GM23338 (cell line): ENCODE data around the gene TMEM59. TPM values are rescaled to one million over a fixed set of nuclear protein-coding genes. Genes with fewer than 3 reads are reported as not detected.
A peak's percentile ranks its signal among the peaks of the same experiment; 100 is the strongest.

Source experiments
- ATAC-seq: fragments of 200-7000 bp; cut with Tn5 transposase; 3 replicates; pipeline ENCODE4 v1.9.1; 2020
- DNase-seq: peaks from one replicate; pipeline ENCODE4 v3.0.0-alpha.2; 2015; ENCODE audit warnings: low spot score
- H2AFZ ChIP-seq: fragments of 200-600 bp; sonication (generic); 2 replicates; pipeline ENCODE4 v1.8.0; 2016; ENCODE audit warnings: antibody characterized with exemption, mild to moderate bottlenecking, moderate library complexity
- H3F3A ChIP-seq: fragments of 200-600 bp; sonication (generic); replicated peaks from 2 replicates; pipeline ENCODE4 v1.8.0; 2017; ENCODE audit warnings: antibody characterized with exemption, mixed run types, low read depth
- H3K27ac ChIP-seq: fragments of 200-600 bp; sonication (generic); 2 replicates; pipeline ENCODE4 v1.6.1; 2016; ENCODE audit warnings: low read depth
- H3K27me3 ChIP-seq: fragments of 200-600 bp; sonication (generic); 2 replicates; pipeline ENCODE4 v1.8.0; 2016; ENCODE audit warnings: mild to moderate bottlenecking, mixed run types, moderate library complexity; ENCODE audit not compliant: insufficient read depth
- H3K36me3 ChIP-seq: fragments of 200-600 bp; sonication (generic); 2 replicates; pipeline ENCODE4 v1.8.0; 2016; ENCODE audit warnings: mild to moderate bottlenecking; ENCODE audit not compliant: insufficient read depth
- H3K4me1 ChIP-seq: fragments of 200-600 bp; sonication (generic); 2 replicates; pipeline ENCODE4 v1.8.0; 2016; ENCODE audit warnings: mild to moderate bottlenecking, moderate library complexity; ENCODE audit not compliant: insufficient read depth
- H3K4me2 ChIP-seq: fragments of 200-600 bp; sonication (generic); 2 replicates; pipeline ENCODE4 v1.7.1; 2017; ENCODE audit warnings: mixed run types
- H3K4me3 ChIP-seq: fragments of 200-600 bp; sonication (generic); 2 replicates; pipeline ENCODE4 v1.6.1; 2016; ENCODE audit warnings: mixed run types
- H3K79me2 ChIP-seq: fragments of 200-600 bp; sonication (generic); replicated peaks from 2 replicates; pipeline ENCODE4 v1.8.0; 2017; ENCODE audit warnings: mild to moderate bottlenecking; ENCODE audit not compliant: insufficient read depth
- H3K9me2 ChIP-seq: fragments of 200-600 bp; sonication (generic); 2 replicates; pipeline ENCODE4 v1.8.0; 2017; ENCODE audit not compliant: insufficient read depth
- H4K20me1 ChIP-seq: fragments of 200-600 bp; sonication (generic); replicated peaks from 2 replicates; pipeline ENCODE4 v1.8.0; 2017; ENCODE audit warnings: mild to moderate bottlenecking; ENCODE audit not compliant: insufficient read depth
- H3K27ac Mint-ChIP-seq: 2 replicates; pipeline ENCODE4 v1.8.0; 2020; ENCODE audit warnings: inconsistent platforms, mild to moderate bottlenecking, moderate library complexity, mixed read lengths
- H3K27me3 Mint-ChIP-seq: 3 replicates; pipeline ENCODE4 v1.8.0; 2022; ENCODE audit warnings: low read depth, mild to moderate bottlenecking, moderate library complexity, mixed read lengths, inconsistent platforms; ENCODE audit not compliant: insufficient read depth, poor library complexity
- H3K36me3 Mint-ChIP-seq: 3 replicates; pipeline ENCODE4 v1.8.0; 2021; ENCODE audit warnings: low read depth, mild to moderate bottlenecking, inconsistent platforms, moderate library complexity, mixed read lengths
- H3K4me1 Mint-ChIP-seq: 3 replicates; pipeline ENCODE4 v1.8.0; 2020; ENCODE audit warnings: mild to moderate bottlenecking, inconsistent platforms, mixed read lengths
- H3K4me3 Mint-ChIP-seq: 3 replicates; pipeline ENCODE4 v1.8.0; 2021; ENCODE audit warnings: moderate library complexity, mild to moderate bottlenecking, inconsistent platforms, mixed read lengths
- H3K9me3 Mint-ChIP-seq: 3 replicates; pipeline ENCODE4 v1.8.0; 2020; ENCODE audit warnings: moderate library complexity, mild to moderate bottlenecking, inconsistent platforms, mixed read lengths
- ZNF331 ChIP-seq: fragments of 250-450 bp; sonication (Bioruptor Pico); IDR thresholded peaks from 2 replicates; pipeline ENCODE4 v1.5.0; 2020; ENCODE audit warnings: low read depth, mild to moderate bottlenecking, moderate library complexity
- polyA plus RNA-seq: library from polyadenylated mRNA; unstranded; fragments of >200 nt; fragmentation: Nextera tagmentation; extraction: Ambion mirVana; gene quantifications from 2 replicates; pipeline ENCODE4 v1.2.1, GENCODE V29; 2016
- total RNA-seq: library from RNA; depleted of rRNA; stranded (reverse); fragments of >200 nt; shearing (Covaris generic); gene quantifications from 2 replicates; pipeline ENCODE4 v1.2.3, GENCODE V29; 2014
- TF ChIP-seq, protein P1 (sequence below), 2 experiments: fragments of 200-600 bp in 1 of 2; sonication (generic) in 1 of 2; conservative IDR thresholded peaks; 2 replicates each; pipeline versions ENCODE4 v1.5.1 to v1.6.1; 2016 to 2017; ENCODE audit warnings: antibody characterized with exemption in 2 of 2, low read depth in 2 of 2, mild to moderate bottlenecking in 2 of 2, moderate library complexity in 1 of 2
- TF ChIP-seq, protein P2 (sequence below): IDR thresholded peaks from one replicate; pipeline ENCODE4 v1.6.1; 2018; ENCODE audit warnings: antibody characterized with exemption; ENCODE audit not compliant: unreplicated experiment

The TMEM59 gene
- total and polyA plus RNA-seq, 2 experiments from 2014 or later, result 81.9 to 132 TPM

DNA sequence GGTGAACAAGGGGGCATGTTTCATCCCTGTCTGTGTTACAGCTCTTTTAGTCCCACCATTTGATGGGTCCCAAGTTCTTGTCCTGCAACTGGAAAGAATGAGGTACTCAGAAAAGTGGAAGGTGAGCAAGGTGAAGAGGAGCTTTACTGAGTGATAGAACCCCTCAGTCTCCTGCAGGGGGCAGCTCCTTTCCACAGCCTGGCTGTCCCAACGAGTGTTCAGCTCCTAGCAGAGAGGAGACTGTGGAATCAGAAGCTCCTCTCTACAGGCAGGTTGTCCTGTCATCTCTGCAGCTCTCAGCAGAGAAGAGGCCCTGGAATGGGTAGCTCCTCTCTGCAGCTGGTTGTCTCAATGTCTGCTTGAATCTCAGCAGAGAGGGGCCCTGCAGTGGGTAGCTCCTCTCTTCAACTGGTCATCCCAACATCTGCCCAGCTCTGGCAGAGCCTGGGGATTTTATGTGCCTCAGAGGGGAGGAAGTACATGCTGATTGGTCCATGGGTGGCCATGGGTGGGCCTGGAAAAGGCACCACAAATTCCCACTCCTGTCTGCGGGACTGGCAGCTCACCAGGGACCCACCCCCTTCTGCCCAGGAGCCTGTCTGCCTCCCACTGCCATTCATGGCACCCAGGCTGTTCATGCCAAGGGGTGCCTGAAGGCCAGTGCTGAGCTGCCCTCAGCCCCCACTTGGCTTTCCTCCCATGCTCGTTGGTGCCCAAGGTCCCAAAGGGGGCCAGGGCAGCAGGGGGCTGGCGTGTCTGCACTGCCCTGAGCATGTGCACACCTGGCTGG is 60.7 kb downstream of the TMEM59 start:
- Mint-ChIP-seq H3K4me3 (no peak overlapping the region), H3K27ac (no peak overlapping the region), H3K4me1 (no peaks in the 10 kb centered on the region), H3K27me3 (no peaks in the 10 kb centered on the region), H3K36me3 (no peaks in the 10 kb centered on the region), H3K9me3 (peaks cover 4% of the 10 kb centered on the region; the same call in 2 of the 3 replicates)
- ATAC-seq, result peak; percentile 89
- no peak overlapping the region for H3K4me2 ChIP-seq
- H3K4me1 ChIP-seq, result no peaks in the 10 kb centered on the region
- no peaks in the 10 kb centered on the region for H3K79me2 ChIP-seq
- H2AFZ ChIP-seq, result no peak overlapping the region
- no peaks in the 10 kb centered on the region for H3K27me3 ChIP-seq
- no peak overlapping the region for H3K27ac ChIP-seq
- H3K9me2 ChIP-seq, result no peaks in the 10 kb centered on the region
- no peaks in the 10 kb centered on the region for H3F3A ChIP-seq
- H3K4me3 ChIP-seq, result no peak overlapping the region
- H4K20me1 ChIP-seq, result no peaks in the 10 kb centered on the region
- peak; percentile 43 for DNase-seq
- TF ChIP-seq, protein P1, sequence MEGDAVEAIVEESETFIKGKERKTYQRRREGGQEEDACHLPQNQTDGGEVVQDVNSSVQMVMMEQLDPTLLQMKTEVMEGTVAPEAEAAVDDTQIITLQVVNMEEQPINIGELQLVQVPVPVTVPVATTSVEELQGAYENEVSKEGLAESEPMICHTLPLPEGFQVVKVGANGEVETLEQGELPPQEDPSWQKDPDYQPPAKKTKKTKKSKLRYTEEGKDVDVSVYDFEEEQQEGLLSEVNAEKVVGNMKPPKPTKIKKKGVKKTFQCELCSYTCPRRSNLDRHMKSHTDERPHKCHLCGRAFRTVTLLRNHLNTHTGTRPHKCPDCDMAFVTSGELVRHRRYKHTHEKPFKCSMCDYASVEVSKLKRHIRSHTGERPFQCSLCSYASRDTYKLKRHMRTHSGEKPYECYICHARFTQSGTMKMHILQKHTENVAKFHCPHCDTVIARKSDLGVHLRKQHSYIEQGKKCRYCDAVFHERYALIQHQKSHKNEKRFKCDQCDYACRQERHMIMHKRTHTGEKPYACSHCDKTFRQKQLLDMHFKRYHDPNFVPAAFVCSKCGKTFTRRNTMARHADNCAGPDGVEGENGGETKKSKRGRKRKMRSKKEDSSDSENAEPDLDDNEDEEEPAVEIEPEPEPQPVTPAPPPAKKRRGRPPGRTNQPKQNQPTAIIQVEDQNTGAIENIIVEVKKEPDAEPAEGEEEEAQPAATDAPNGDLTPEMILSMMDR (conservative IDR thresholded peaks at IDR 0.05; ENCODE audit: low read depth in 2 of 2), result peak; percentile 32 to 65; a peak in 3 of 4 replicates
- TF ChIP-seq, protein P2, sequence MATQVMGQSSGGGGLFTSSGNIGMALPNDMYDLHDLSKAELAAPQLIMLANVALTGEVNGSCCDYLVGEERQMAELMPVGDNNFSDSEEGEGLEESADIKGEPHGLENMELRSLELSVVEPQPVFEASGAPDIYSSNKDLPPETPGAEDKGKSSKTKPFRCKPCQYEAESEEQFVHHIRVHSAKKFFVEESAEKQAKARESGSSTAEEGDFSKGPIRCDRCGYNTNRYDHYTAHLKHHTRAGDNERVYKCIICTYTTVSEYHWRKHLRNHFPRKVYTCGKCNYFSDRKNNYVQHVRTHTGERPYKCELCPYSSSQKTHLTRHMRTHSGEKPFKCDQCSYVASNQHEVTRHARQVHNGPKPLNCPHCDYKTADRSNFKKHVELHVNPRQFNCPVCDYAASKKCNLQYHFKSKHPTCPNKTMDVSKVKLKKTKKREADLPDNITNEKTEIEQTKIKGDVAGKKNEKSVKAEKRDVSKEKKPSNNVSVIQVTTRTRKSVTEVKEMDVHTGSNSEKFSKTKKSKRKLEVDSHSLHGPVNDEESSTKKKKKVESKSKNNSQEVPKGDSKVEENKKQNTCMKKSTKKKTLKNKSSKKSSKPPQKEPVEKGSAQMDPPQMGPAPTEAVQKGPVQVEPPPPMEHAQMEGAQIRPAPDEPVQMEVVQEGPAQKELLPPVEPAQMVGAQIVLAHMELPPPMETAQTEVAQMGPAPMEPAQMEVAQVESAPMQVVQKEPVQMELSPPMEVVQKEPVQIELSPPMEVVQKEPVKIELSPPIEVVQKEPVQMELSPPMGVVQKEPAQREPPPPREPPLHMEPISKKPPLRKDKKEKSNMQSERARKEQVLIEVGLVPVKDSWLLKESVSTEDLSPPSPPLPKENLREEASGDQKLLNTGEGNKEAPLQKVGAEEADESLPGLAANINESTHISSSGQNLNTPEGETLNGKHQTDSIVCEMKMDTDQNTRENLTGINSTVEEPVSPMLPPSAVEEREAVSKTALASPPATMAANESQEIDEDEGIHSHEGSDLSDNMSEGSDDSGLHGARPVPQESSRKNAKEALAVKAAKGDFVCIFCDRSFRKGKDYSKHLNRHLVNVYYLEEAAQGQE, result no peak
- no peaks in the 10 kb centered on the region for H3K36me3 ChIP-seq

DNA sequence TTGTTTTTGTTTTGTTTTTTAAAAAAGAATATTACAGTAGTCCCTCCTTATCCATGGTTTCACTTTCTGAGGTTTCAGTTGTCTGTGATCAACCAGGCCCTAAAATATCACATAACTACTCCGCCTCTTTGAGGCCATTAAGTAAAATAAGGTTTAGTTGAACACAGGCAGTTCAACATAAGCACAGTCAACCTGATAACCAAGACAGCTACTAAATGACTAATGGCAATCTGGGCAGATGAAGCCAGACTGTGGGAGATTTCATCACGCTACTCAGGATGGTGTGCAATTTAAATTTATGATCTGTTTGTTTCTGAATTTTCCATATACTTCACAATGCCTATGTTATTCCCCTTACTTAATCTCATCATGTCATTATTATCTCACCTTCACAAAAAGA is 65.1 kb downstream of the TMEM59 start:
- no peak for DNase-seq
- Histone ChIP-seq H3K4me3 (no peak overlapping the region), H3K4me1 (peaks cover 5% of the 10 kb centered on the region; the same call in 1 of the 2 replicates), H4K20me1 (no peaks in the 10 kb centered on the region), H3K36me3 (no peaks in the 10 kb centered on the region), H3F3A (no peaks in the 10 kb centered on the region), H3K27me3 (no peaks in the 10 kb centered on the region), H3K79me2 (no peaks in the 10 kb centered on the region), H2AFZ (no peak overlapping the region), H3K9me2 (no peaks in the 10 kb centered on the region), H3K4me2 (no peak overlapping the region), H3K27ac (no peak overlapping the region)
- Mint-ChIP-seq H3K27me3 (no peaks in the 10 kb centered on the region), H3K27ac (no peak overlapping the region), H3K36me3 (no peaks in the 10 kb centered on the region), H3K9me3 (peaks cover 4% of the 10 kb centered on the region; the same call in 1 of the 3 replicates), H3K4me3 (no peak overlapping the region), H3K4me1 (peaks cover 3% of the 10 kb centered on the region; the same call in 2 of the 3 replicates)
- ATAC-seq, result no peak
- TF ChIP-seq ZNF331 (CRISPR knock-in tag), result no peak
- TF ChIP-seq, protein P2, result no peak
